ENCODE results near the gene INHBC.

INHBC gene

GRCh38 chr12:57465747-57466505 lies 31.3 kb downstream of the INHBC start:
- peaks cover 0 to 56% (median 4%) of the 10 kb centered on the region in 11 experiments; a peak in 10 of 22 replicates for H4K20me1 ChIP-seq
- no peak overlapping the region for H3K27ac ChIP-seq
- TF ChIP-seq Cebpa-rat (IDR thresholded peaks at IDR 0.05), result no peak
- H3K9ac ChIP-seq, result no peak overlapping the region
- H3K36me3 ChIP-seq, result peaks cover 8 to 38% (median 21%) of the 10 kb centered on the region in 11 experiments; a peak in 19 of 22 replicates
- no peak overlapping the region for H3K4me3 ChIP-seq
- H3K4me1 ChIP-seq, result peaks cover 15 to 63% (median 33%) of the 10 kb centered on the region in 10 experiments
- peaks cover 4 to 12% (median 9%) of the 10 kb centered on the region in 11 experiments for H3K27me3 ChIP-seq
- H3K9me3 ChIP-seq (replicated peaks in 1 of 11), result no peaks in the 10 kb centered on the region
- peak overlapping the region in 7 of 11 experiments; percentile 5 to 27 (median 12); a peak in 5 of 22 replicates for H3K4me2 ChIP-seq

DNA sequence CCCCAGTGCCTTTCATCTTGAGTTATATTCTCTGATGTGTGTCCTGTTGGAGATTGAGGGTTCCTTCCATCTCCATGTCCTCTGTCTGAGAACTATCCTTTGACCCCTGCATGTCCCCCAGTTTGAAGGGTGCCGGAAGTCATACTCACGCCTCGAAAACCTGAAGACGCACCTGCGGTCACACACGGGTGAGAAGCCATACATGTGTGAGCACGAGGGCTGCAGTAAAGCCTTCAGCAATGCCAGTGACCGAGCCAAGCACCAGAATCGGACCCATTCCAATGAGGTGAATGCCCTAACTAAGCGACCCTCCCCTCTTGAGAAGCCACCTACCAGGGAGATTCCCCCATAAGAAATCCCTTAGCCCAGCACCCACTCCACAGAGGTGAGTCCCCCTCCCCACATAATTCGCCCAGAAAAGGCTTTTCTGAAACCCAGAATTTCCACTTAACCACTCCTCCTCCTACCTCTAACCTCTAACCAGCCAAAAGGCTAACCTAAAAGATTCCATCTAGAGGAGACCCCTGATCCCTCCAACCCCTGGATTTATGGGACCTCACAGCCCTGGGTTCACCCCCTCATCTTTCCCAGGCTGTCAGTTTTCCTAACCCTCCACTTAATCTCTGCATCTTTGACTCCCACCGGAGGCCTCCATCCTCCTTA lies 32.8 kb downstream of the INHBC start:
- TF ChIP-seq Cebpa-rat (IDR thresholded peaks at IDR 0.05), result no peak
- no peak overlapping the region for H3K4me3 ChIP-seq
- H4K20me1 ChIP-seq, result peaks cover 0 to 70% (median 0%) of the 10 kb centered on the region in 11 experiments; a peak in 8 of 22 replicates
- peaks cover 8 to 52% (median 35%) of the 10 kb centered on the region in 11 experiments; a peak in 19 of 22 replicates for H3K36me3 ChIP-seq
- H3K4me1 ChIP-seq, result peaks cover 10 to 72% (median 25%) of the 10 kb centered on the region in 10 experiments
- no peak overlapping the region for H3K9ac ChIP-seq
- H3K9me3 ChIP-seq (replicated peaks in 1 of 11), result no peaks in the 10 kb centered on the region
- H3K27me3 ChIP-seq, result no peaks in the 10 kb centered on the region; a peak in 1 of 22 replicates
- H3K4me2 ChIP-seq, result no peak overlapping the region
- no peak overlapping the region for H3K27ac ChIP-seq

- no peak overlapping the region for H3K4me3 ChIP-seq
- H4K20me1 ChIP-seq, result peaks cover 0 to 76% (median 0%) of the 10 kb centered on the region in 11 experiments; a peak in 8 of 22 replicates
- no peaks in the 10 kb centered on the region for H3K9me3 ChIP-seq (replicated peaks in 1 of 11)
- H3K9ac ChIP-seq, result no peak overlapping the region
- H3K27ac ChIP-seq, result no peak overlapping the region
- H3K4me2 ChIP-seq, result no peak overlapping the region
- no peak for TF ChIP-seq Cebpa-rat (IDR thresholded peaks at IDR 0.05)
- H3K36me3 ChIP-seq, result peaks cover 8 to 58% (median 41%) of the 10 kb centered on the region in 11 experiments; a peak in 19 of 22 replicates
- peaks cover 5 to 72% (median 20%) of the 10 kb centered on the region in 10 experiments for H3K4me1 ChIP-seq
- H3K27me3 ChIP-seq, result no peaks in the 10 kb centered on the region; a peak in 1 of 22 replicates
Measured at GRCh38 chr12:57467915-57468314, 33.3 kb downstream of the INHBC start.

- H3K4me3 ChIP-seq, result no peak overlapping the region
- no peak overlapping the region for H3K4me2 ChIP-seq
- no peak overlapping the region for H3K27ac ChIP-seq
- H4K20me1 ChIP-seq, result peaks cover 0 to 92% (median 14%) of the 10 kb centered on the region in 11 experiments; a peak in 10 of 22 replicates
- H3K4me1 ChIP-seq, result peaks cover 0 to 71% (median 14%) of the 10 kb centered on the region in 10 experiments; a peak in 13 of 20 replicates
- H3K36me3 ChIP-seq, result peaks cover 15 to 74% (median 57%) of the 10 kb centered on the region in 11 experiments; a peak in 19 of 22 replicates
- no peaks in the 10 kb centered on the region for H3K27me3 ChIP-seq
- TF ChIP-seq Cebpa-rat (IDR thresholded peaks at IDR 0.05), result no peak
- no peak overlapping the region for H3K9ac ChIP-seq
- H3K9me3 ChIP-seq (replicated peaks in 1 of 11), result no peaks in the 10 kb centered on the region
Measured at GRCh38 chr12:57469296-57470164, 34.9 kb downstream of the INHBC start.

DNA sequence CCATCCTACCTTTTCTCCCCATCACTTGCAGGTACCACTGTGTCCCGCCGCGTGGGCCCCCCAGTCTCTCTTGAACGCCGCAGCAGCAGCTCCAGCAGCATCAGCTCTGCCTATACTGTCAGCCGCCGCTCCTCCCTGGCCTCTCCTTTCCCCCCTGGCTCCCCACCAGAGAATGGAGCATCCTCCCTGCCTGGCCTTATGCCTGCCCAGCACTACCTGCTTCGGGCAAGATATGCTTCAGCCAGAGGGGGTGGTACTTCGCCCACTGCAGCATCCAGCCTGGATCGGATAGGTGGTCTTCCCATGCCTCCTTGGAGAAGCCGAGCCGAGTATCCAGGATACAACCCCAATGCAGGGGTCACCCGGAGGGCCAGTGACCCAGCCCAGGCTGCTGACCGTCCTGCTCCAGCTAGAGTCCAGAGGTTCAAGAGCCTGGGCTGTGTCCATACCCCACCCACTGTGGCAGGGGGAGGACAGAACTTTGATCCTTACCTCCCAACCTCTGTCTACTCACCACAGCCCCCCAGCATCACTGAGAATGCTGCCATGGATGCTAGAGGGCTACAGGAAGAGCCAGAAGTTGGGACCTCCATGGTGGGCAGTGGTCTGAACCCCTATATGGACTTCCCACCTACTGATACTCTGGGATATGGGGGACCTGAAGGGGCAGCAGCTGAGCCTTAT lies 35.8 kb downstream of the INHBC start:
- no peaks in the 10 kb centered on the region; a peak in 1 of 22 replicates for H3K27me3 ChIP-seq
- no peak for TF ChIP-seq Cebpa-rat (IDR thresholded peaks at IDR 0.05)
- H4K20me1 ChIP-seq, result peaks cover 0 to 100% (median 18%) of the 10 kb centered on the region in 11 experiments; a peak in 11 of 22 replicates
- no peak overlapping the region for H3K4me3 ChIP-seq
- no peaks in the 10 kb centered on the region for H3K9me3 ChIP-seq (replicated peaks in 1 of 11)
- 0 out of 22 replicates have a peak overlapping the region, but pooled peaks of 1 of the 11 experiments have one; percentile 4 for H3K9ac ChIP-seq
- H3K4me2 ChIP-seq, result peak overlapping the region in 2 of 11 experiments; percentile 2 to 9; a peak in 1 of 22 replicates
- no peak overlapping the region for H3K27ac ChIP-seq
- peaks cover 3 to 74% (median 22%) of the 10 kb centered on the region in 10 experiments; a peak in 18 of 20 replicates for H3K4me1 ChIP-seq
- peaks cover 24 to 83% (median 66%) of the 10 kb centered on the region in 11 experiments; a peak in 19 of 22 replicates for H3K36me3 ChIP-seq

GRCh38 chr12:57470970-57471656 lies 36.5 kb downstream of the INHBC start:
- Histone ChIP-seq H3K9ac (peak overlapping the region in 2 of 11 experiments; percentile 4 to 29; a peak in 1 of 22 replicates), H3K4me3 (no peak overlapping the region), H3K9me3 (replicated peaks in 1 of 11) (no peaks in the 10 kb centered on the region), H3K4me2 (peak overlapping the region in 3 of 11 experiments; percentile 23 to 97 (median 42); a peak in 2 of 22 replicates), H3K27me3 (no peaks in the 10 kb centered on the region; a peak in 3 of 22 replicates), H3K36me3 (peaks cover 24 to 87% (median 68%) of the 10 kb centered on the region in 11 experiments; a peak in 19 of 22 replicates), H3K27ac (no peak overlapping the region), H3K4me1 (peaks cover 9 to 74% (median 25%) of the 10 kb centered on the region in 10 experiments), H4K20me1 (peaks cover 0 to 99% (median 18%) of the 10 kb centered on the region in 11 experiments; a peak in 11 of 22 replicates)
- TF ChIP-seq Cebpa-rat (IDR thresholded peaks at IDR 0.05), result no peak

GRCh38 chr12:57471661-57472060 lies 37.1 kb downstream of the INHBC start:
- Histone ChIP-seq H4K20me1 (peaks cover 0 to 94% (median 18%) of the 10 kb centered on the region in 11 experiments; a peak in 11 of 22 replicates), H3K4me3 (no peak overlapping the region), H3K36me3 (peaks cover 24 to 87% (median 68%) of the 10 kb centered on the region in 11 experiments; a peak in 19 of 22 replicates), H3K9me3 (replicated peaks in 1 of 11) (no peaks in the 10 kb centered on the region), H3K9ac (peak overlapping the region in 1 of 11 experiments; percentile 29; a peak in 1 of 22 replicates), H3K4me2 (peak overlapping the region in 3 of 11 experiments; percentile 23 to 97 (median 42); a peak in 4 of 22 replicates), H3K4me1 (peaks cover 15 to 71% (median 30%) of the 10 kb centered on the region in 10 experiments), H3K27me3 (no peaks in the 10 kb centered on the region; a peak in 3 of 22 replicates), H3K27ac (no peak overlapping the region)
- TF ChIP-seq Cebpa-rat (IDR thresholded peaks at IDR 0.05), result no peak

Data from BLaER1 treated with 17β-estradiol and CSF1 and Interleukin-3, amounts not matched to agents 10 nM and 100 nM (cell line).